K562 (cell line): ENCODE results near the gene RHAG. TPM values are rescaled to one million over a fixed set of nuclear protein-coding genes. Genes with fewer than 3 reads are reported as not detected.

Experiments used
- ATAC-seq: fragments of 200-7000 bp; cut with Tn5 transposase; 3 replicates; pipeline ENCODE4 v1.9.1; 2020; ENCODE audit warnings: moderate library complexity
- BruUV-seq: library from RNA; stranded (reverse); fragments of 400-500 nt; replicated peaks from 2 replicates; lab custom pipeline; 2021; lab: Mats Ljungman, UMichigan
- CTCF ChIA-PET: fragments of 300-600 bp; formaldehyde crosslinking; extraction: SDS; loops from one replicate; lab custom pipeline; 2021; ENCODE audit warnings: low intra/inter-chr PET ratio; lab: Yijun Ruan, JAX
- POLR2A ChIA-PET: fragments of 300-600, 350-650 bp; sonication (Branson Sonifier 250); formaldehyde crosslinking; extraction: SDS; loops from one replicate; lab custom pipeline; 2021; ENCODE audit warnings: antibody characterized with exemption, inconsistent platforms; lab: Yijun Ruan, JAX
- DNase-seq, 4 experiments: peaks; one replicate each; pipeline versions ENCODE4 v3.0.0 to v3.0.0-alpha.2; 2011 to 2018; ENCODE audit warnings: low spot score in 3 of 4, mixed read lengths in 3 of 4; ENCODE audit errors: extremely low read depth in 1 of 4
- FAIRE-seq: peaks from 2 replicates; lab custom pipeline; 2011; peaks lifted over from hg19 to GRCh38; lab: Jason Lieb, UNC
- H2AFZ ChIP-seq: 2 replicates; pipeline ENCODE4 v1.6.0; 2011; ENCODE audit warnings: low read depth, low read length, control low read depth, inconsistent platforms
- H3K27ac ChIP-seq: fragments of 200-600 bp; 3 replicates; pipeline ENCODE4 v1.8.0; 2011; ENCODE audit warnings: low read depth, mild to moderate bottlenecking, control low read depth, inconsistent platforms, low read length, moderate library complexity, mixed read lengths; ENCODE audit errors: extremely low read depth
- H3K27me3 ChIP-seq, 2 experiments: fragments of 300-600 bp in 1 of 2; 2 replicates in 1 of 2; 3 replicates in 1 of 2; pipeline versions ENCODE4 v1.6.0 to v1.8.0; 2011; ENCODE audit warnings: inconsistent platforms in 2 of 2, low read length in 2 of 2, mild to moderate bottlenecking in 1 of 2, mixed read lengths in 1 of 2, moderate library complexity in 1 of 2; ENCODE audit not compliant: control insufficient read depth in 2 of 2, insufficient read depth in 2 of 2
- H3K36me3 ChIP-seq: fragments of 300-600 bp; 3 replicates; pipeline ENCODE4 v1.8.0; 2011; ENCODE audit warnings: mild to moderate bottlenecking, low read length, inconsistent platforms; ENCODE audit not compliant: control insufficient read depth, insufficient read depth
- H3K4me1 ChIP-seq, 2 experiments: fragments of 200-600 bp in 1 of 2; replicated peaks in 1 of 2; 2 replicates in 1 of 2; 3 replicates in 1 of 2; pipeline versions ENCODE4 v1.5.1 to v1.8.0; 2011; ENCODE audit warnings: inconsistent platforms in 2 of 2, low read length in 2 of 2, mild to moderate bottlenecking in 1 of 2, mixed read lengths in 1 of 2, moderate library complexity in 1 of 2; ENCODE audit not compliant: control insufficient read depth in 2 of 2, insufficient read depth in 2 of 2
- H3K4me2 ChIP-seq: 2 replicates; pipeline ENCODE4 v1.6.1; 2011; ENCODE audit warnings: low read length, control low read depth, inconsistent platforms, mixed read lengths; ENCODE audit not compliant: insufficient read depth
- H3K4me3 ChIP-seq: fragments of 200-600 bp; sonication (generic), shearing (Covaris generic); 2 replicates; pipeline ENCODE4 v1.5.1; 2016; ENCODE audit warnings: control low read depth, inconsistent platforms
- H3K79me2 ChIP-seq: fragments of 200-600 bp; 3 replicates; pipeline ENCODE4 v1.8.0; 2011; ENCODE audit warnings: low read length, inconsistent platforms; ENCODE audit not compliant: control insufficient read depth, insufficient read depth
- H3K9ac ChIP-seq, 2 experiments: 2 replicates each; pipeline versions ENCODE4 v1.6.0 to v1.6.1; 2011; ENCODE audit warnings: low read depth in 2 of 2, low read length in 2 of 2, control low read depth in 1 of 2, inconsistent platforms in 1 of 2, mild to moderate bottlenecking in 1 of 2, mixed read lengths in 1 of 2; ENCODE audit not compliant: insufficient read depth in 1 of 2
- H3K9me1 ChIP-seq: one replicate; pipeline ENCODE4 v1.6.0; 2011; ENCODE audit warnings: inconsistent platforms, mild to moderate bottlenecking, low read length, moderate library complexity; ENCODE audit not compliant: control insufficient read depth, insufficient read depth
- H3K9me3 ChIP-seq: replicated peaks from 2 replicates; pipeline ENCODE4 v1.5.1; 2011; ENCODE audit warnings: low read depth, low read length, inconsistent platforms; ENCODE audit not compliant: control insufficient read depth, insufficient read depth
- H4K20me1 ChIP-seq: replicated peaks from 2 replicates; pipeline ENCODE4 v1.6.1; 2011; ENCODE audit warnings: low read length, inconsistent platforms, mixed read lengths; ENCODE audit not compliant: control insufficient read depth, insufficient read depth
- CEBPB ChIP-seq: fragments of 450-650 bp; IDR thresholded peaks from 2 replicates; pipeline ENCODE4 v1.6.1; 2016; ENCODE audit warnings: missing genetic modification characterization, missing compliant biosample characterization
- HMGXB4 ChIP-seq: sonication (generic); formaldehyde crosslinking; IDR thresholded peaks from 2 replicates; pipeline ENCODE4 v1.8.1; 2023; ENCODE audit warnings: mild to moderate bottlenecking, missing genetic modification reagents
- MYNN ChIP-seq, 2 experiments: sonication (generic); formaldehyde crosslinking in 1 of 2; IDR thresholded peaks; 2 replicates each; pipeline versions ENCODE4 v1.5.0 to v1.6.1; 2016 to 2020; ENCODE audit warnings: antibody characterized with exemption in 1 of 2, missing genetic modification reagents in 1 of 2
- THRB ChIP-seq: fragments of 450-650 bp; formaldehyde crosslinking; conservative IDR thresholded peaks from 2 replicates; pipeline ENCODE4 v1.4.0; 2022; ENCODE audit warnings: mild to moderate bottlenecking, missing genetic modification characterization
- ZNF699 ChIP-seq: fragments of 250-450 bp; sonication (Bioruptor Pico); IDR thresholded peaks from 2 replicates; pipeline ENCODE4 v1.8.0; 2021; ENCODE audit warnings: mild to moderate bottlenecking, moderate library complexity; ENCODE audit not compliant: insufficient replicate concordance
- WGBS: fragments of 100-300 bp; shearing (Covaris generic); methylation state at CpG from one replicate; pipeline ENCODE4 v1.1.6; 2016; ENCODE audit warnings: low coverage, mixed read lengths; ENCODE audit not compliant: insufficient coverage; ENCODE audit errors: missing lambda C conversion rate; 5-methylcytosine and 5-hydroxymethylcytosine counted together
- in situ Hi-C: fragments of 300-500 bp; cut with MboI; formaldehyde crosslinking; loops from 4 replicates; pipeline ENCODE4 v1.15.0; 2018; ENCODE audit warnings: inconsistent platforms, mixed read lengths
- intact Hi-C: fragments of 100-400 bp; cut with micrococcal nuclease; formaldehyde crosslinking; loops from 2 replicates; pipeline ENCODE4 v1.14.2; 2022
- polyA plus RNA-seq, 8 experiments: library from polyadenylated mRNA; depleted of rRNA in 4 of 8; stranded (reverse) in 5 of 8; unstranded in 3 of 8; fragments of >200 nt; fragmentation: Nextera tagmentation in 2 of 8; fragmentation: Illumina TruSeq in 1 of 8; extraction: Ambion mirVana in 2 of 8; extraction: Trizol in 1 of 8; gene quantifications; 2 replicates each; pipeline versions ENCODE4 v1.2.1 to v1.2.3, GENCODE V29; 2011 to 2014; ENCODE audit warnings: inconsistent platforms in 1 of 8, missing spikeins in 1 of 8
- total RNA-seq, 7 experiments: library from RNA; depleted of rRNA in 6 of 7; stranded (reverse); fragments of >200 nt in 6 of 7; fragmentation: Illumina TruSeq in 2 of 7; extraction: Trizol in 2 of 7; gene quantifications; 2 replicates each; pipeline versions ENCODE4 v1.2.1 to v1.2.3, GENCODE V29; 2011 to 2021; ENCODE audit warnings: low replicate concordance in 1 of 7

The RHAG gene
- total and polyA plus RNA-seq, 9 of the 15 experiments (the other 6 are each of a cell fraction or from before 2014, with no cell fraction given), result 290 to 1,202 (median 505) TPM

GRCh38 chr6:49653438-49653837 lies 16.8 kb upstream of the RHAG start:
- WGBS, result 42% methylated on average over 2 of the region's 2 CpGs
- no TSS peak for BruUV-seq
- H3K36me3 ChIP-seq, result no peaks in the 10 kb centered on the region
- TF ChIP-seq MYNN (IDR thresholded peaks at IDR 0.05), result peak; percentile 97
- TF ChIP-seq MYNN (CRISPR knock-in tag; IDR thresholded peaks at IDR 0.05), result no peak
- no peak for TF ChIP-seq THRB
- TF ChIP-seq ZNF699, result no peak
- TF ChIP-seq HMGXB4, result no peak
- peak; percentile 71 for TF ChIP-seq CEBPB (tag)
- no peaks in the 10 kb centered on the region for H3K9me1 ChIP-seq
- H4K20me1 ChIP-seq, result no peaks in the 10 kb centered on the region
- peaks cover 0 to 6% of the 10 kb centered on the region in 2 experiments; a peak in 3 of 5 replicates for H3K4me1 ChIP-seq
- H3K79me2 ChIP-seq, result no peaks in the 10 kb centered on the region
- H3K4me2 ChIP-seq, result no peak overlapping the region
- H3K4me3 ChIP-seq, result no peak overlapping the region
- CTCF ChIA-PET, result no interaction called here
- H3K9me3 ChIP-seq, result no peaks in the 10 kb centered on the region
- peak overlapping the region; percentile 50 for H2AFZ ChIP-seq
- H3K27ac ChIP-seq, result no peak overlapping the region
- POLR2A ChIA-PET, result no interaction called here
- intact Hi-C loops (no loop called here), in situ Hi-C loops (no loop called here)
- FAIRE-seq (no peak), ATAC-seq (no peak; the same call in 2 of the 3 replicates), DNase-seq (no peak)
- H3K9ac ChIP-seq, result no peak overlapping the region
- no peaks in the 10 kb centered on the region for H3K27me3 ChIP-seq
